KOPT-K1 (cell line): ENCODE measurements around the gene FOLR1.

Experiments used
- H3K27ac ChIP-seq: fragments of 200-600 bp; sonication (generic); 2 replicates; pipeline ENCODE4 v1.5.1; 2016; ENCODE audit warnings: antibody characterized with exemption, mild to moderate bottlenecking, low read depth, low read length; ENCODE audit not compliant: poor library complexity, severe bottlenecking
- H3K36me3 ChIP-seq: fragments of 200-600 bp; sonication (generic); 2 replicates; pipeline ENCODE4 v1.5.1; 2017; ENCODE audit warnings: antibody characterized with exemption, mild to moderate bottlenecking, low read length, moderate library complexity; ENCODE audit not compliant: insufficient read depth
- H3K9me3 ChIP-seq: fragments of 200-600 bp; sonication (generic); 2 replicates; pipeline ENCODE4 v1.5.1; 2017; ENCODE audit warnings: antibody characterized with exemption, low read length, mild to moderate bottlenecking; ENCODE audit not compliant: insufficient read depth, poor library complexity, severe bottlenecking

The FOLR1 gene

DNA sequence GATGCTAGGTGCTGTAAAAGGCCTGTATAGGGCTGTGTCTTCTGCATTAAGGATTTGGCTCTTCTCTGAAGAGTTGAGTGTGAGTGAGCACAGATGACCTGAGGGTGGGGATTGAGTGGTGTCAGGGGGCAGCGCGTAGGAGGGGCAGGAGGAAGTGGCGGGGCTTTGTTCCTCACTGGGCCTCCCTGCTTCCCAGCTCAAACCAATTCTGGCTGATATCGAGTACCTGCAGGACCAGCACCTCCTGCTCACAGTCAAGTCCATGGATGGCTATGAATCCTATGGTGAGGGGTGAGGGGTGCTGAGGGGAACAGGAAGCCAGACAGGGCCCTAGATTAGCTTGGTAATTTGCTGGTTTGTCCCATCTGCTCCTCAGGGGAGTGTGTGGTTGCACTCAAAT lies 43.0 kb downstream of the FOLR1 start:
- Histone ChIP-seq H3K36me3 (peaks cover 88% of the 10 kb centered on the region), H3K9me3 (no peaks in the 10 kb centered on the region), H3K27ac (no peak overlapping the region)

GRCh38 chr11:72235351-72236057 lies 43.6 kb downstream of the FOLR1 start:
- H3K9me3 ChIP-seq = no peaks in the 10 kb centered on the region
- no peak overlapping the region for H3K27ac ChIP-seq
- peaks cover 82% of the 10 kb centered on the region for H3K36me3 ChIP-seq

- Histone ChIP-seq H3K9me3 (no peaks in the 10 kb centered on the region), H3K36me3 (peaks cover 75% of the 10 kb centered on the region), H3K27ac (no peak overlapping the region)
These were observed 44.2 kb downstream of the FOLR1 start for GRCh38 chr11:72236083-72236697.

DNA sequence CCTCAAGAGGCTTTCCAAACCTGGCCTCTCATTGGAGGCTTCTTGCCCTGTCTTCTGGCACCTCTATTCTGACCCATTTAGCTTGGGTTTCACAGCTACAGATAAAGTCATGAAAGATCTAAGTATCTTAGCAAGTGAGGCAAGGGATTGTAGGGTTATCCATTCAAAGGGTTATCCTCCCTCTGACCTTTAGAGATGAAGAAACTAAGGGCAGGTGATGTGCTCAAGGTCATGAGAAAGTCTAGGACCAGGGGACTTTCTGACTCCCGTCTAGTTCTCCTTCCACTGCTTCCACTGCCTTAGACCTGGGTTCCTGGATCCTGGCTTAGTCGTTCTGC lies 44.8 kb downstream of the FOLR1 start:
- H3K9me3 ChIP-seq = no peaks in the 10 kb centered on the region
- H3K36me3 ChIP-seq = peaks cover 70% of the 10 kb centered on the region
- H3K27ac ChIP-seq = no peak overlapping the region

DNA sequence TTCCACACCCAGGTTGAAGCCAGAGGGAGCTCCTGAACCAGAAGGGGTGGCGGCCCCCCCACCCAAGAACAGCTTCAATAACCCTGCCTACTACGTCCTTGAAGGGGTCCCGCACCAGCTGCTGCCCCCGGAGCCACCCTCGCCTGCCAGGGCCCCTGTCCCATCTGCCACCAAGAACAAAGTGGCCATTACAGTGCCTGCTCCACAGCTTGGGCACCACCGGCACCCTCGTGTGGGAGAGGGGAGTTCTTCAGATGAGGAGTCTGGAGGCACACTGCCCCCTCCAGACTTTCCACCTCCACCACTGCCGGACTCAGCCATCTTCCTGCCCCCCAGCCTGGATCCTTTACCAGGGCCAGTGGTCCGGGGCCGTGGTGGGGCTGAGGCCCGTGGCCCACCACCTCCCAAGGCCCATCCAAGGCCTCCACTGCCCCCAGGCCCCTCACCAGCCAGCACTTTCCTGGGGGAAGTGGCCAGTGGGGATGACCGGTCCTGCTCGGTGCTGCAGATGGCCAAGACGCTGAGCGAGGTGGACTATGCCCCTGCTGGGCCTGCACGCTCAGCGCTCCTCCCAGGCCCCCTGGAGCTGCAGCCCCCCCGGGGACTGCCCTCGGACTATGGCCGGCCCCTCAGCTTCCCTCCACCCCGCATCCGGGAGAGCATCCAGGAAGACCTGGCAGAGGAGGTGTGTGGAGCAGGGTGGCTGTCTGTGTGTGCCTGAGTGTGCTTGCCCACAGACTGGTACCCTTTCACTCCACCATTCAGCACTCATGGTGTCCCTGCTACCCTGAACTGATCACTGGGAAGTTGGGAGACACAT lies 45.4 kb downstream of the FOLR1 start:
- peaks cover 64% of the 10 kb centered on the region for H3K36me3 ChIP-seq
- no peak overlapping the region for H3K27ac ChIP-seq
- no peaks in the 10 kb centered on the region for H3K9me3 ChIP-seq

DNA sequence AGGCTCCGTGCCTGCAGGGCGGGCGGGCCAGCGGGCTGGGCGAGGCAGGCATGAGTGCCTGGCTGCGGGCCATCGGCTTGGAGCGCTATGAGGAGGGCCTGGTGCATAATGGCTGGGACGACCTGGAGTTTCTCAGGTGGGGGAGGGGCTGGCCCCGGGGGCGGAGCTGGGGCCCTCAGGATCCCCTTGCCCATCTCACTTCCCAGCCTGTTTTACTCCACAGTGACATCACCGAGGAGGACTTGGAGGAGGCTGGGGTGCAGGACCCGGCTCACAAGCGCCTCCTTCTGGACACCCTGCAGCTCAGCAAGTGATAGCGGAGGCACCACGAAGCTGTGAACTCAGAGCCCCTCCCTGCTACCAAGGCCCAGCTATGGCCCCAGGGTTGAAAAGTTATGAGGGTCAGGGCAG lies 46.1 kb downstream of the FOLR1 start:
- Histone ChIP-seq H3K9me3 (peaks cover 4% of the 10 kb centered on the region), H3K36me3 (peaks cover 56% of the 10 kb centered on the region), H3K27ac (no peak overlapping the region)

DNA sequence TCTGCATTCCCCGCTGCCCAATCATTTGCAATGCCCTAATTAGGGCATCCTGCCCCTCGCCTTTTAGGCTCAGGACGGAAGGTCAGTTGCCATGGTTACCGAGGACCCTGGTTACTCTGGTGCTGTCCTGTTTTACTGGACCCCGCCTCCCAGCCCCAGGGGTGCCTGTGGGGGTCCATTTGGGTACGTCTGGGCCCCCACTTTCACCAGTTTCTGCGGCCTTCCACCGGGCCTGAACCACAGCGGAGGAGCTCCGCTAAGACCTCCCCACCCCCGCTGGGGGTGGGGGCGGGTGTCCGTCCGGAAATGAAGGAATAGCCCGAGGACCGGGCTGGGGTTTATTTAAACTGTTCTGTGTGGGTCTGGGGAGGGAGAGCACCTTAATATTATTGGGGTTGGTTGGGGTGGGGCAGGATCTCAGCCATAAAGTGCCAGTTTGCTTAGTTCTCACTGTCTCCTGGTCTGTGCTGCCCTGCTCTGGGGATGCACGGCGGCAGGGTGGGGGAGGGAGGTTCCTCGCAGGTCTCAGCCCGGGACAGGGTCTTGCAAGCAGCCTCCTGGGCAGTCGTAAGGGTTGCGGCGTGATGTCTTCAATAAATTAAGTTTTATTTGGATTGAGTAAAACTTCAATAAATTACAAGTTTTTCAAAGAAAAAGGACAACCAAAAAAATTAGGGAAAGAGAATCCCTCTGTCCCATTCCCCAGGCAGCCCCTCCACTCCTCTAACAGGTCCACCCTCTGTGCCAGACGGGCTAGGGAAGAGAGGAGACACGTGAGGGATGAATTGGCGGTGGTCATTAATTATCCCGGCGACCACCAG lies 46.8 kb downstream of the FOLR1 start:
- H3K27ac ChIP-seq = no peak overlapping the region
- H3K36me3 ChIP-seq = peaks cover 50% of the 10 kb centered on the region
- peaks cover 10% of the 10 kb centered on the region for H3K9me3 ChIP-seq

GRCh38 chr11:72239313-72239848 lies 47.4 kb downstream of the FOLR1 start:
- Histone ChIP-seq H3K9me3 (peaks cover 12% of the 10 kb centered on the region), H3K36me3 (peaks cover 43% of the 10 kb centered on the region), H3K27ac (no peak overlapping the region)

GRCh38 chr11:72239849-72240460 lies 48.0 kb downstream of the FOLR1 start:
- H3K36me3 ChIP-seq = peaks cover 37% of the 10 kb centered on the region
- peaks cover 12% of the 10 kb centered on the region for H3K9me3 ChIP-seq
- H3K27ac ChIP-seq = no peak overlapping the region

GRCh38 chr11:72240461-72241290 lies 48.7 kb downstream of the FOLR1 start:
- peaks cover 12% of the 10 kb centered on the region for H3K9me3 ChIP-seq
- H3K27ac ChIP-seq = no peak overlapping the region
- peaks cover 30% of the 10 kb centered on the region for H3K36me3 ChIP-seq

GRCh38 chr11:72241291-72241781 lies 49.4 kb downstream of the FOLR1 start:
- Histone ChIP-seq H3K27ac (no peak overlapping the region), H3K36me3 (peaks cover 24% of the 10 kb centered on the region), H3K9me3 (peaks cover 12% of the 10 kb centered on the region)

DNA sequence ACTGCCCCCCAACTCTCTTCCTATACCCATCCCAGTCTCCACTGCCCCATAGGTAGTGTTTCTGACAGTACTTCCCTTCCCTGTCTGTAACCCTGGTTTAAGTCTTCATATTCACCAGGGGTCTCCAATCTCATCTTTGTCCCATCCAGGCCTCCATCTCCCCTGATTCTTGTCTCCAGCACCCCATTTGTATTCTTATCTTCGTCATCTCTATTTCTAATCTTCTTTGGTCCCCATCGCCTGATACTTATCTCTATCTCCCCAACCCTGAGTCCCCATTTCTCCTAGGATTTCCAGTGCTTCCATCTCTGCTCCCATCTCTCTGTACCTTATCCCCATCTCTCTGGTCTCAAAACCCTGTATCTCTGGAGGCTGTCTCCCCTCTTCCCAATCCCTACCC lies 50.2 kb downstream of the FOLR1 start:
- H3K9me3 ChIP-seq = peaks cover 12% of the 10 kb centered on the region
- H3K27ac ChIP-seq = no peak overlapping the region
- peaks cover 16% of the 10 kb centered on the region for H3K36me3 ChIP-seq

DNA sequence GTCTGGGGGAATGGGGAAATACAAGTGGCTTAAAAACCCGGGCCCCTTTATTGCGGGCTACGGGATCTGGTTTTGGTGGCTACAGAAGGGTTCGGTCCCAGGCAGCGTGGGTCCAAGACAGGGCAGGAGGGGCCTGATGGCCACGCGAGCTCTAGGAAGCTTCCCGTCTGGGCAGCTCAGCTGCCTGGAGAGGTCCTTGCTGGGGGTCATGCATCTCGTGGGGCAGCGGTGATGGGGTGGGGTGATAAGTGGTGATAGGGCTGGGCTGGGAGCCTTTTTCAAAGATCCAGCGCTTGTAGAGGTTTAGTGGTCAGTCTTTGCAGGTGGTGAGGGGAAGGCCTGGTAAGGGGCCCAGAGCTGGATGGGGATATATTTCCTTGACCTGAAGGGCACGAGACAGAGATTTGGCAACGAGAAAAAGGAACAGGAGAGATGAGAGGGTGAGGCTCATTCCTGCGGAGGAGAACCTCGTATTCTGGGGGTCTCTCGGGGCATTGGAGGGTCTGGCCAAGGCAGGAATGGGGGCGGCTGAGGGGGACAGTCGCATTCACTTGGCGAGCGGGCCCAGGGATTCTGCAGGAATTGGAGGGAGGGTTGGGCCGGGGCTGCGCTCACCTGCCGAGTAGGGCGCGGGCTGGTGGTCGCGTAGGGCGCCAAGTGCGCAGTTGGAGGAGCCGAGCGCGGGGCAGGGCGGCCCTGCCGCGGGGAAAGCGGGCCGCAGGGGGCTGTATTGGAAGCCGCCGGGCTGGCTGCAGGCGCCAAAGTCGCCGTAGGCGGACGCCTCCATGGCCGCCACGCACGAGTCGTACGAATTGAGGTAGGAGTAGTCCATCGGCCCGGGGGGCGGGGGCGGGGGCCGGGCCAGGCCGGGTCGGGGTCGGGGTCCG lies 51.5 kb downstream of the FOLR1 start:
- no peak overlapping the region for H3K27ac ChIP-seq

More for the DNA sequence above, 51.5 kb downstream of the FOLR1 start:
- Histone ChIP-seq H3K9me3 (peaks cover 12% of the 10 kb centered on the region), H3K36me3 (peaks cover 3% of the 10 kb centered on the region)
